Cerebellar cortex (tissue), 1 donor: ENCODE results near the gene BCOR.

Experiments
- DNase-seq: peaks from one replicate; pipeline ENCODE4 v3.0.0-alpha.2; 2015; ENCODE audit warnings: low spot score

Gene BCOR

GRCh38 chrX:40112996-40113395, 15.2 kb upstream of the BCOR start:
- no peak for DNase-seq

- no peak for DNase-seq
Observed at GRCh38 chrX:40111868-40112267, 14.1 kb upstream of the BCOR start.

DNA sequence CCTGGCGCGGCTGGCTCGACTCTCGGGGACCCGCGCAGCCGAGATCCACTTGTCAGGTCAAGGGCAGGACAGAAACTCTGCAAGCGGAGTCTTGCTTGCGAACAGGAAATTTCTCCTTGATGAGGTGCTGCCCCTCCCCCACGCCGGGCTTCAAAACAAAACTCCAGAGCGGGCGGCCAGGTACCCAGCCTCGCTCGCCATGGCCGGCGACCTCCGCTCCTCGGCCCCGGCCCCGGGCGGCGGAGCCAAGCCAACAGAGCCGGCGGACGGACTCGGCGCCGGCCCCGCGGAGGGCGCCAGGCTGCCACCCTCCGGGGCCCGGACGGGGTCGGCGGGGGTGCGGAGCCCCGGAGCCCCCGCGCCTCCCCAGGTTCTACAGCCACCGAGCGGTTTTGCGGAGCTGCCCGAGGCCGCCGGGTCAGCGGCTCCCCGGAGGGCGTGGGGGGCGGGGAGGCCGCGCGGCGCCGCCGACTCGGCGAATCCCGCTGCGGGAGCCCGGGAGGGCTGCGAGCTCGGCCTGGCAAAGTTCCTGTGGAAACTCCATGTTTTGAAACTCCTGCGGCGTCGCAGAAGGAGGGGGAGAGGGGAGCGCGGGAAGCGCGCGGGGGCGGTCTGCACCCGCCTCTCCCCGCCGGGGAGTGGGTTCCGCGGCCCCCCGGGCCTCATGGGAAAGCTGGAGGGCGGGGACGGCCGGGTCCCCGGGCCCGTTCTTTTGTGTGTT, 11.7 kb upstream of the BCOR start:
- DNase-seq: no peak

DNA sequence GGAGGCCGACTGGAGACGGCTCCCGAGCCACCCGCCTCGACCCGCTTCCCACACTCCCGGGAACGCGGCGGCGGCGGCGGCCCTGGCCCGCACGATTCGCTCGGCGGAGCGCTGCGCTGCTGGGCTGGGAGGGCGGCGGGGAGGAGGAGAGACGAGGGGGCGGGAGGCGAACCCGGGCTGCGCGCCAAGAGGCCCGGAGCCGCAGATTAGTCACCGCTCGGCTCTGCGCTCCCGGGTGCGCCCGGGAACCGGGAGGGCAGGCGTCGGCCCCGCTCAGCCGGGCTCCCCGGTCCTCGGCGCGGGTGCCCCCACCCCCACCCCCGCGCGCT, 11.2 kb upstream of the BCOR start:
- no peak for DNase-seq

DNA sequence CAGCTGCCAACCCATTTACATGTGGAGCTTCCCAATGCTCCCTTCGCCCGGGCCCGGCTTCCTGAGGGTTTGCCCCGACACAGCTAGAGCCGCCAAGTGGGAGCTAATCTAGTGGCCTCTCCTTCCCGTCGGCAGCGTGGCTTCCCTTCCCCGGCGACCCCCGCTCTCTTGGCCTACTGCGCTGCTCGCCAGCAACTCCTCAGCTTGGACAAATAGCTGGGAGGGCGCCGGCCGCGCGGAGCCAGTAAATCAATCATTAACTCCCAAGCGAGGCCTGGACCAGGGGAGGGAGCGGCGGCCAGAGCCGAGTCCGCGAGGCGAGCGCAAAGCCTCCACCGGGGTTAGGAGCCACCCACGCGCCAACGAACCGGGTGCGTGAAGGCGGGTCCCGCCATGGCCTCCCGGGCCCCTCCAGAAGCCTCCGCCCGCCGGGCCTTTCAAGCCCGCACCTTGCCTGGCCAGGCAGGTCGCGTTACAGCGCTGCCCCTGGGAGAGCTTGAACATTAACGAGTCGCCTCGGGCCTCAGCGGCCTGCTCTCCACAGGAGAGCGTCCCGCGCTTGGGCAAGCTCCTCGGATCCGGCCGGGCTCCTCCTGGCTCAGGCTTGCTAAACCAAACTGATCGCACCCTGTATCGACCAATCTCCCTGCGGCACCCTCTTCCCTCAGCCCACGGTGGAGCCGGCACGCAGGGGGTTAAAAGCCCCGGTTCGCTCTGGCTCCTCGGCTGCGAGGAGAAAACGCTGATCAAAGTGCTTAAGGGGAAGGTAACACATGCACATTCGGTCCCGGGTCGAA, 10.6 kb upstream of the BCOR start:
- no peak for DNase-seq

DNA sequence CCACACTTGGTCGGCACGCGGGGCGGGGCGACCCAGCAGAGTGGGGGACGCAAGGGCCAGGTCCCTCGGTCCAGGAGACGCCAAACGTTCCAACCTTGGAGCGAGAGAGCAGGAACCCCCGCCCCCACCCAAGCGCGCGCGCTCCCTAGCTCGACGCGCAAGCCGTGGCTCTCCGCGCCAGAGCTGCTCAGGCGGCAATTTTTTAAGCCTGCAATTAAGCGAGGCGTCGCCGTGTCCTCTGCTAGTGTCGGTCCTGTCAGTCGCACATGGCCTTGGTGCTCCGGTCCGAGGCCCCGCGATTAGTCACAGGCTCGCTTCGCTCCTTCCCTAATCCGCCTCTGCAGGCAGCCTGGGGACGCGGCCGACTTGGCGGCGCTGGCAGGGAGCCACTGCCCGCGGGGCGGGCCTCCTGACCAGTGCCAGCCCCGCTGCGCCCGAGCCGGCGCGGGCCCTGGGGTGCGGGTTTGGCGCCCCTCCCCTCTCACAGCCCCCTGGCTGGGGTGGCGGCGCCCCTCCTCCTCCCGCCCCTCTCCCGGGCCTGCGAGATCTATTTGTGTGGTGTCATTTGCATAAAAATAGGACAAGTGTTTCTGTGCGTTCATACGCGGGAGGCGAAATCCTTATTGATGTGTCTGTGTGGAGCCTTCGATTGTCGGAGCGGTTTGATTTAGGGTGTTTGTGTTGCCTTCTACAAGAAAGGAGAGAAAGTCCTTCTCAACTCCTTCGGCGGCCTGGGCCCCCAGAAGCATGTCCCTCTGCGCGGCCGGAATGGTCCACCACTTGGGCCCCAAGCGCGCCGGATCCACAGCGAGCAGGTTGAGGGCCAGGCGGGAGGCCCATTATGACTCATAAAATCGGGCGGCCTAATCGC, 9.8 kb upstream of the BCOR start:
- peak; percentile 62 for DNase-seq

- DNase-seq: no peak
Observed at GRCh38 chrX:40106676-40107290, 9.0 kb upstream of the BCOR start.

GRCh38 chrX:40105835-40106675, 8.3 kb upstream of the BCOR start:
- peak; percentile 68 for DNase-seq

DNA sequence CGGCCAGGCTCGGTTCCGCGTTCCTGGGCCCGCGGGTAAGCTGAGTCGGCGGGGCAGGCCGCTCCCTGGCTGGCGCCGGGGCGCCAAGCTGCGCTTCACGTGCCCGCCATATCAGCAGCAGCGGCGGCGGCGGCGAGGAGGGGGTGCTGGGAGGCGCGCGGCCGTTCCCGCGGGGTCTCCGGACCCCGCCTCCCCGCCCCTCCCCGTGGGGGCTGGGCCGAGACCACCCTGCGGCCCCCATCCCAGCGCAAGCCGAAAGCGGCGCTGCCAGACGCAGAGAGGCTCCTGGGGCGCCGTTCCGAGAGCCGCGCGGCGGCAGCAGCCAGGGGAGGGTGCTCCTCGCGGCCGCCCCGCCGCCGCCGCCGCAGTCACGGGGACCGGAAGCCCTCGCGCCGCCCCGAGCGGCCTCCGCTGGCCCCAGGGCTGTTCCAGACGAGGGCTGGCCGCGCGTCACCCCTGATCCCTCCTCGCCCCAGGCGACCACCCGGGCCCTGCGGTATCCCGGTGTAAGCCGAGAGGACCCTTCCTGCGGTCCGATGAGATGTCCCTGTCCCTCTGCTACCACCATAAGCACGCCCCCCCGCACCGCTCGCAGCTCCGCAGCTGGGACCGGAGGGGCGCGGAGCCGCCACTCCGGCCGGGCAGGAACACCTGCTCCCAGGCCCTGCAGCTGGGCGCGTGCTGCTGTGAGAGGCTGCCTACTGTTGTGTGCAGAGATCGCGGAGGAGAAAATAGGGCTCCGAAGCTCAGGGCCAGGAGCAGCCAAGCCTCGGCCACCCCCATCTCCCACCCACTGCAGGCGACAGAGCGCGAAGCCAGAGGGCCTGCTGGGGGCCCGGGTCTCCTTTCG, 7.5 kb upstream of the BCOR start:
- no peak for DNase-seq

GRCh38 chrX:40104630-40104984, 6.8 kb upstream of the BCOR start:
- no peak for DNase-seq

DNA sequence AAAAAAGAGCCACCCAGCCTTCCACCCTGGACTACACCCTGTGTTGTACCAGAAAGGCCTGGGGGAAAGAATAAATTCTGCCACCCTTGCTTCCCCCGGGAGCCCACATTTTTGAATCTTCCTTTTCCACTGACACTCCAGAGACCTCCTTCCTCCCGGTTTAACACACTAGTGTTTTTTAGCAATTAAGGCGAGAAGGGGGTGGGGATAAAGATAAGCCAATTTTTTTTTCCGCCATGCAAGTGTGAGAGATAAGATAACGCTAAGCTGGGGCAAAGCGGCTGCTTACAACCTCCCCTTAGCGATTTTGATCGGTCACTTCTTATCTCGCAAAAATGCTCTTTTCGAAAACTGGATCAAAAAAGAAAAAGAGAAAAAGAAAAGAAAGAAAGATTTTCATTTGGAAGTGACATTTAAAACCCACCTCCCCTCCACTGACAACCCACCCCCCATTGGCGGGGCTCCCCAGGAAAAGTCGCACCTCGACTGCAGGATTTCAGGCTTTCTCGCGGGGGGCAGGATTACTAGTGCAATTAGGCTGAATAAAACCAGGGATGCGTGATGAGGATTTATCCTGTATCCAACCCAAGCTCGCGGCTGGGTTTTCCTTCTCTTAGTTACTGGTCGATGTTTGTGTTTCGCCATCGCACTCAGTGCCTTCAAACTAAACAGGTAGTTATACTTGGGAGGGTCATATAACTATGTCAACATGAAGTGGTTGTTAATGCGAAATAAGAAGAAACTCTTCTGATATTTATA, 6.0 kb upstream of the BCOR start:
- DNase-seq: no peak

GRCh38 chrX:40102393-40103381, 4.9 kb upstream of the BCOR start:
- no peak for DNase-seq

- no peak for DNase-seq
Observed at GRCh38 chrX:40101430-40101802, 3.7 kb upstream of the BCOR start.

- DNase-seq: no peak
Observed at GRCh38 chrX:40100537-40101429, 3.0 kb upstream of the BCOR start.

DNA sequence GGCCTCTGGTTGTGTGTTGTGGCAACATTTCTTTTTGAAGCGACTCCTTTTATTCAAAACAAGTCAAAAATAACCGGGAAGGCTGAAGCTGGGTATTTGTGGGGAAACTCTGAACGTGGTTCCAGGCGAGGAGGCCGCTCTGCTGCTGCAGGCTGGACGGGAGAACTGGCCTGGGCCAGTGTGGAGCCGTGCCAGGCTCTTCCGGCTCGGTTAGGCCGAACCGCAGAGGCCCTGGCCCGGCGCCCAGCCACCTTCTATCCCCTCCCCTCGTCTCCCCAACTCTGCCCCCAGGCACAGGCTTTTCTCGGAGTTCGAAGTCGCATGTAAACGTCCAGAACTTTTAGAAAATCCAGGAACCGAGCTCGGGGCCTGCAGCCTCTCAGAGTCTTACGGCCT, 2.4 kb upstream of the BCOR start:
- no peak for DNase-seq

GRCh38 chrX:40099055-40099958, 1.5 kb upstream of the BCOR start:
- DNase-seq: no peak
